Tibial artery (tissue), 4 donors: ENCODE data around the gene VAMP5.

Experiments
- DNase-seq, 2 donors: peaks; one replicate each; pipeline ENCODE4 v3.0.0-alpha.2; 2019
- H3K27ac ChIP-seq, 2 donors: fragments of 200-600 bp; sonication (generic) in 1 of 2; 1 replicate in 1 of 2; 2 replicates in 1 of 2; pipeline ENCODE4 v1.5.1; 2018 to 2019; ENCODE audit warnings: mild to moderate bottlenecking in 1 of 2
- H3K27me3 ChIP-seq, 2 donors: fragments of 200-600 bp; sonication (generic) in 1 of 2; one replicate each; pipeline versions ENCODE4 v1.5.1 to v1.6.0; 2016 to 2019
- H3K36me3 ChIP-seq, 3 donors: fragments of 200-600 bp; sonication (generic) in 2 of 3; one replicate each; pipeline ENCODE4 v1.5.1; 2016 to 2019; ENCODE audit warnings: mild to moderate bottlenecking in 2 of 3
- H3K4me1 ChIP-seq, 4 donors: fragments of 200-600 bp; sonication (generic) in 2 of 4; 1 replicate in 3 of 4; 2 replicates in 1 of 4; pipeline ENCODE4 v1.5.1; 2016 to 2019
- H3K4me3 ChIP-seq, 2 donors: fragments of 200-600 bp; sonication (generic) in 1 of 2; 1 replicate in 1 of 2; 2 replicates in 1 of 2; pipeline ENCODE4 v1.5.1; 2018 to 2019; ENCODE audit warnings: mild to moderate bottlenecking in 2 of 2
- H3K9me3 ChIP-seq, 3 donors: fragments of 200-600 bp; sonication (generic) in 1 of 3; one replicate each; pipeline ENCODE4 v1.5.1; 2016 to 2019
- CTCF ChIP-seq, 2 experiments: fragments of 200-600 bp in 1 of 2; fragments of 450-650 bp in 1 of 2; IDR thresholded peaks; one replicate each; pipeline ENCODE4 v1.5.1; 2017 to 2019; ENCODE audit warnings: antibody characterized with exemption in 2 of 2, mild to moderate bottlenecking in 1 of 2, moderate library complexity in 1 of 2
- intact Hi-C: fragments of 100-400 bp; cut with DNase I; formaldehyde crosslinking; loops from one replicate; pipeline ENCODE4 v1.15.0; 2023; ENCODE audit warnings: low total_unique reads

Gene VAMP5, protein sequence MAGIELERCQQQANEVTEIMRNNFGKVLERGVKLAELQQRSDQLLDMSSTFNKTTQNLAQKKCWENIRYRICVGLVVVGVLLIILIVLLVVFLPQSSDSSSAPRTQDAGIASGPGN

GRCh38 chr2:85584354-85584856 lies at the start of gene VAMP5:
Gene VAMP5 (plus strand): TSS chr2:85584431. CDS start chr2:85584491, 60 bp downstream.
- no peaks in the 10 kb centered on the region for H3K27me3 ChIP-seq
- H3K4me1 ChIP-seq, result peaks cover 0 to 57% (median 26%) of the 10 kb centered on the region in 4 donors
- H3K9me3 ChIP-seq, result no peaks in the 10 kb centered on the region
- peak within 1 kb of the TSS; percentile 64 to 83 for H3K4me3 ChIP-seq
- peak within 1 kb of the TSS; percentile 82 to 84 for H3K27ac ChIP-seq
- intact Hi-C loops, result no loop called here
- H3K36me3 ChIP-seq, result peaks cover 0 to 7% (median 0%) of the 10 kb centered on the region in 3 donors
- DNase-seq, result no peak
- no peak for TF ChIP-seq CTCF (IDR thresholded peaks at IDR 0.05)

- intact Hi-C loops, result loop anchor here (5.0 kb wide), 1 partner anchor 98 kb away; no protein-coding TSS in a partner anchor
- H3K4me1 ChIP-seq, result peaks cover 0 to 23% (median 17%) of the 10 kb centered on the region in 4 donors
- no peaks in the 10 kb centered on the region for H3K36me3 ChIP-seq
- TF ChIP-seq CTCF (IDR thresholded peaks at IDR 0.05), result no peak
- peak overlapping the region in 1 of 2 donors; percentile 100 for H3K27ac ChIP-seq
- no peak for DNase-seq
- no peak overlapping the region for H3K4me3 ChIP-seq
- no peaks in the 10 kb centered on the region for H3K27me3 ChIP-seq
- no peaks in the 10 kb centered on the region for H3K9me3 ChIP-seq
These were observed 49.4 kb upstream of the VAMP5 start for GRCh38 chr2:85534881-85535280.

- TF ChIP-seq CTCF (IDR thresholded peaks at IDR 0.05), result no peak
- Histone ChIP-seq H3K36me3 (peaks cover 4 to 7% (median 6%) of the 10 kb centered on the region in 3 donors), H3K27me3 (no peaks in the 10 kb centered on the region), H3K4me1 (peaks cover 0 to 33% (median 21%) of the 10 kb centered on the region in 4 donors), H3K27ac (peak overlapping the region; percentile 96 to 100), H3K4me3 (no peak overlapping the region), H3K9me3 (no peaks in the 10 kb centered on the region)
- intact Hi-C loops, result loop anchor here (5.0 kb wide), 1 partner anchor 99 kb away; no protein-coding TSS in a partner anchor
- no peak for DNase-seq
These were observed 47.8 kb upstream of the VAMP5 start for GRCh38 chr2:85536479-85536878.

- peak overlapping the region; percentile 96 to 100 for H3K27ac ChIP-seq
- peaks cover 0 to 47% (median 35%) of the 10 kb centered on the region in 4 donors for H3K4me1 ChIP-seq
- peak; percentile 74 to 83 for DNase-seq
- intact Hi-C loops, result loop anchor here (5.0 kb wide), 1 partner anchor 101 kb away; no protein-coding TSS in a partner anchor
- no peaks in the 10 kb centered on the region for H3K27me3 ChIP-seq
- peak overlapping the region; percentile 69 to 94 for H3K4me3 ChIP-seq
- H3K36me3 ChIP-seq, result peaks cover 18 to 21% (median 20%) of the 10 kb centered on the region in 3 donors
- no peak for TF ChIP-seq CTCF (IDR thresholded peaks at IDR 0.05)
- H3K9me3 ChIP-seq, result no peaks in the 10 kb centered on the region
These were observed 46.4 kb upstream of the VAMP5 start for GRCh38 chr2:85537600-85538506.

DNA sequence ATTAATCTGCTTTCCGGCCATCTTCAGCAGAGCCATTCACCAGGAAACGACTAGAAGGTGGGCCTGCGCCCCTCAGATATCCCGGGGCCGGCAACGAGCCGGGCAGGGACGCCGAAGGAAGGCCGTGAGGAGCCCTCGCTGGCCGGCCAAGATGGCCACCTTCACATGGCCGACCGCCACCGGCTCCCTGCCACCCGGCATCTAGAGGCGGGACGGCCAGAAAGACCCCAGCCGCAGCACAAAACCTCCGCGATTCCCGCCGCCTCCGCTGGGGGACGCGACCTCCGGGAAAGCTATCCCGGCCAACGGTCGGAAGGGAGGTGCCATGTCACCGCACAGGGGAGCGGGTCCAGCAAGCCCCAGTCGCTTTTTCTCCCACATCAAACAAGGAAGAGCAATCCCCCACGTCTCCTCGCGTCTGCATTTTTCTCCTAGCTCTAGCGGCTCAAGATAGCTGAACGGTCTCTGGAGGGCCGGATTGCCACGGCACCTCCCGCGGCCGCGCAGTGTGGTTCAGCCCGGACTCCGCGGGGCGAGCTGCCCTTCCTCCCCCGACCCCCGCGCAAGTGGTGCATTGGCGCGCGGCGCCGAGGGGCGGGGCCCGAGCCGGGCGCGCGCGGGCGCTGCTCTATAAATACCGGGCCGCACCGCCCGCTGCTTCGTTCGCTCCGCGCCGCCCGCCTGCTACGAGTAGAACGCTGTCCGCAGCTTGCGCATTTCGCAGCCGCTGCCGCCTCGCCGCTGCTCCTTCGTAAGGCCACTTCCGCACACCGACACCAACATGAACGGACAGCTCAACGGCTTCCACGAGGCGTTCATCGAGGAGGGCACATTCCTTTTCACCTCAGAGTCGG lies 45.5 kb upstream of the VAMP5 start, which contains the start of gene MAT2A:
Gene MAT2A, plus strand, starts transcription at position 662 of the 854 bp plus-strand sequence. Its CDS starts 120 bp downstream, at position 782.
- intact Hi-C loops, result loop anchor here (5.0 kb wide), 1 partner anchor 101 kb away; no protein-coding TSS in a partner anchor
- peaks cover 27 to 30% (median 29%) of the 10 kb centered on the region in 3 donors for H3K36me3 ChIP-seq
- DNase-seq, result peak; percentile 93 to 96
- H3K27ac ChIP-seq, result peak within 1 kb of the TSS; percentile 96 to 100
- peak within 1 kb of the TSS; percentile 69 to 94 for H3K4me3 ChIP-seq
- H3K9me3 ChIP-seq, result no peaks in the 10 kb centered on the region
- H3K27me3 ChIP-seq, result no peaks in the 10 kb centered on the region
- peak; percentile 69 to 72 for TF ChIP-seq CTCF (IDR thresholded peaks at IDR 0.05)
- peaks cover 0 to 56% (median 39%) of the 10 kb centered on the region in 4 donors for H3K4me1 ChIP-seq
